SK-N-SH (cell line): ENCODE results near the gene AATF. TPM values are rescaled to one million over a fixed set of nuclear protein-coding genes. Genes with fewer than 3 reads are reported as not detected.

Source experiments
- CTCF ChIA-PET: fragments of 300-600, 350-600 bp; formaldehyde crosslinking; extraction: SDS; loops from one replicate; lab custom pipeline; 2021; lab: Yijun Ruan, JAX
- POLR2A ChIA-PET: fragments of 350-600 bp; sonication (Branson Sonifier 250); formaldehyde crosslinking; extraction: SDS; loops from one replicate; lab custom pipeline; 2020; ENCODE audit warnings: antibody characterized with exemption, inconsistent platforms; lab: Yijun Ruan, JAX
- DNase-seq: peaks from one replicate; pipeline ENCODE4 v3.0.0; 2012
- H2AFZ ChIP-seq: fragments of 200-600 bp; sonication (generic); 2 replicates; pipeline ENCODE4 v1.8.1; 2016; ENCODE audit warnings: antibody characterized with exemption, mild to moderate bottlenecking, low read depth
- H3F3A ChIP-seq: fragments of 200-600 bp; sonication (generic); replicated peaks from 2 replicates; pipeline ENCODE3; 2016; ENCODE audit warnings: antibody characterized with exemption, mild to moderate bottlenecking; ENCODE audit not compliant: insufficient read depth
- H3K27ac ChIP-seq, 2 experiments: fragments of 200-500 bp in 1 of 2; fragments of 200-600 bp in 1 of 2; sonication (Bioruptor generic) in 1 of 2; sonication (generic), shearing (Covaris generic) in 1 of 2; 2 replicates each; pipeline versions ENCODE4 v1.5.1 to v1.6.1; 2014 to 2016; ENCODE audit warnings: low read depth in 2 of 2, inconsistent platforms in 1 of 2, low read length in 1 of 2, mild to moderate bottlenecking in 1 of 2, mixed read lengths in 1 of 2
- H3K27me3 ChIP-seq: fragments of 200-600 bp; sonication (generic), shearing (Covaris generic); 2 replicates; pipeline ENCODE4 v1.6.1; 2016; ENCODE audit warnings: mixed run types; ENCODE audit not compliant: insufficient read depth
- H3K36me3 ChIP-seq, 2 experiments: fragments of 200-500 bp in 1 of 2; fragments of 200-600 bp in 1 of 2; sonication (Bioruptor generic) in 1 of 2; sonication (generic) in 1 of 2; replicated peaks in 1 of 2; 2 replicates each; pipeline versions ENCODE3 to v1.5.1; 2014 to 2016; ENCODE audit warnings: low read length in 1 of 2, mild to moderate bottlenecking in 1 of 2; ENCODE audit not compliant: insufficient read depth in 2 of 2, control insufficient read depth in 1 of 2
- H3K4me1 ChIP-seq, 2 experiments: fragments of 200-500 bp in 1 of 2; fragments of 200-600 bp in 1 of 2; sonication (Bioruptor generic) in 1 of 2; sonication (generic), shearing (Covaris generic) in 1 of 2; 2 replicates each; pipeline versions ENCODE4 v1.5.1 to v1.6.1; 2014 to 2016; ENCODE audit warnings: low read depth in 1 of 2, low read length in 1 of 2, mixed run types in 1 of 2; ENCODE audit not compliant: insufficient read depth in 2 of 2, control insufficient read depth in 1 of 2
- H3K4me2 ChIP-seq: fragments of 200-600 bp; sonication (generic), shearing (Covaris generic); 2 replicates; pipeline ENCODE4 v1.6.1; 2017; ENCODE audit warnings: mixed run types
- H3K4me3 ChIP-seq, 2 experiments: fragments of 200-500 bp in 1 of 2; fragments of 200-600 bp in 1 of 2; sonication (Bioruptor generic) in 1 of 2; sonication (generic), shearing (Covaris generic) in 1 of 2; 2 replicates each; pipeline versions ENCODE4 v1.5.1 to v1.8.1; 2014 to 2016; ENCODE audit warnings: low read depth in 2 of 2, inconsistent platforms in 1 of 2, low read length in 1 of 2, mild to moderate bottlenecking in 1 of 2, mixed read lengths in 1 of 2, moderate library complexity in 1 of 2
- H3K79me2 ChIP-seq: fragments of 200-600 bp; sonication (generic); 2 replicates; pipeline ENCODE4 v1.8.1; 2017; ENCODE audit warnings: mild to moderate bottlenecking; ENCODE audit not compliant: insufficient read depth
- H3K9ac ChIP-seq: fragments of 200-600 bp; sonication (generic); 2 replicates; pipeline ENCODE4 v1.6.1; 2017; ENCODE audit warnings: mixed run types
- H3K9me2 ChIP-seq: fragments of 200-600 bp; sonication (generic); 2 replicates; pipeline ENCODE4 v1.6.1; 2017; ENCODE audit warnings: mixed run types
- H3K9me3 ChIP-seq: fragments of 200-600 bp; sonication (generic); 2 replicates; pipeline ENCODE4 v1.6.1; 2017; ENCODE audit warnings: mixed run types, mild to moderate bottlenecking, moderate library complexity
- H4K20me1 ChIP-seq: fragments of 200-600 bp; sonication (generic); 2 replicates; pipeline ENCODE4 v1.6.1; 2017; ENCODE audit warnings: mild to moderate bottlenecking, mixed run types; ENCODE audit not compliant: insufficient read depth
- ELF1 ChIP-seq: IDR thresholded peaks from 2 replicates; pipeline ENCODE4 v1.4.0; 2012
- EZH2phosphoT487 ChIP-seq: fragments of 200-600 bp; sonication (generic); IDR thresholded peaks from 2 replicates; pipeline ENCODE4 v1.6.1; 2017; ENCODE audit warnings: low read depth, mixed run types, mild to moderate bottlenecking, antibody characterized with exemption, moderate library complexity, borderline replicate concordance
- FOXJ3 ChIP-seq: sonication (generic); formaldehyde crosslinking; IDR thresholded peaks from 2 replicates; pipeline ENCODE4 v1.5.1; 2020; ENCODE audit warnings: mild to moderate bottlenecking, missing genetic modification reagents
- FOXM1 ChIP-seq: IDR thresholded peaks from 2 replicates; pipeline ENCODE4 v1.4.0; 2012; ENCODE audit warnings: low read depth, mild to moderate bottlenecking
- GABPA ChIP-seq: IDR thresholded peaks from 2 replicates; pipeline ENCODE4 v1.4.0; 2012; ENCODE audit warnings: low read depth, mild to moderate bottlenecking
- GATA2 ChIP-seq: sonication (generic); formaldehyde crosslinking; IDR thresholded peaks from 2 replicates; pipeline ENCODE4 v1.5.0; 2020; ENCODE audit warnings: mild to moderate bottlenecking, missing genetic modification reagents
- MAX ChIP-seq: IDR thresholded peaks from 2 replicates; pipeline ENCODE4 v1.4.0; 2012; ENCODE audit warnings: low read depth
- MEF2A ChIP-seq: IDR thresholded peaks from 2 replicates; pipeline ENCODE4 v1.4.0; 2012; ENCODE audit warnings: low read depth, borderline replicate concordance
- NFIC ChIP-seq: IDR thresholded peaks from 2 replicates; pipeline ENCODE4 v1.4.0; 2012; ENCODE audit warnings: borderline replicate concordance
- PBX3 ChIP-seq: IDR thresholded peaks from 2 replicates; pipeline ENCODE4; 2012
- RAD21 ChIP-seq: IDR thresholded peaks from 2 replicates; pipeline ENCODE4 v1.6.1; 2012; ENCODE audit warnings: mild to moderate bottlenecking, low read length
- RCOR1 ChIP-seq: fragments of 150-350 bp; IDR thresholded peaks from 2 replicates; pipeline ENCODE4 v1.6.1; 2017; ENCODE audit warnings: antibody characterized with exemption, low read length
- TCF12 ChIP-seq: IDR thresholded peaks from 2 replicates; pipeline ENCODE4 v1.4.0; 2012
- USF1 ChIP-seq: IDR thresholded peaks from 2 replicates; pipeline ENCODE4 v1.4.0; 2012; ENCODE audit warnings: low read depth, borderline replicate concordance
- ZBTB33 ChIP-seq: IDR thresholded peaks from 2 replicates; pipeline ENCODE4 v1.4.0; 2012; ENCODE audit warnings: low read depth, borderline replicate concordance
- WGBS: methylation state at CpG from one replicate; pipeline ENCODE4 v1.1.6; 2017; ENCODE audit warnings: low lambda C conversion rate; 5-methylcytosine and 5-hydroxymethylcytosine counted together
- polyA plus RNA-seq, 3 experiments: library from polyadenylated mRNA; depleted of rRNA; stranded (reverse); fragments of >200 nt; gene quantifications; 2 replicates each; pipeline ENCODE4 v1.2.3, GENCODE V29; 2012

Gene AATF
- polyA plus RNA-seq, 1 of the 3 experiments (the other 2 are of a cell fraction), result 18.8 TPM

GRCh38 chr17:36931096-36931696 is 17.6 kb upstream of the AATF start:
- TF ChIP-seq MEF2A (no peak), RCOR1 (no peak), GATA2 (CRISPR knock-in tag) (no peak), NFIC (no peak), ELF1 (no peak), RAD21 (no peak), MAX (no peak), FOXJ3 (CRISPR knock-in tag) (no peak), EZH2phosphoT487 (no peak), FOXM1 (no peak), USF1 (no peak), GABPA (no peak), ZBTB33 (no peak)
- Histone ChIP-seq H3K27me3 (peaks cover 89% of the 10 kb centered on the region), H3F3A (no peaks in the 10 kb centered on the region), H3K9me3 (no peaks in the 10 kb centered on the region), H3K27ac (no peak overlapping the region), H3K36me3 (no peaks in the 10 kb centered on the region), H3K4me2 (no peak overlapping the region), H2AFZ (no peak overlapping the region), H4K20me1 (peaks cover 13% of the 10 kb centered on the region), H3K79me2 (no peaks in the 10 kb centered on the region), H3K4me3 (no peak overlapping the region), H3K4me1 (peaks cover 0 to 15% of the 10 kb centered on the region in 2 experiments; a peak in 1 of 4 replicates), H3K9me2 (no peaks in the 10 kb centered on the region), H3K9ac (no peak overlapping the region)
- WGBS, result 71% methylated on average over 7 of the region's 7 CpGs
- no peak for DNase-seq
- ChIA-PET CTCF (interaction anchor here (0.8 to 1.8 kb wide), 8 partner anchors 8 to 309 kb away, joined by 3 to 5 read pairs (median 3); no protein-coding TSS in a partner anchor), POLR2A (no interaction called here)

- peaks cover 14% of the 10 kb centered on the region for H4K20me1 ChIP-seq
- H3K27me3 ChIP-seq, result peaks cover 95% of the 10 kb centered on the region
- ChIA-PET CTCF (interaction anchor here (0.6 to 3.7 kb wide), 6 partner anchors 10 to 308 kb away, joined by 3 to 14 read pairs (median 3); no protein-coding TSS in a partner anchor), POLR2A (no interaction called here)
- H3K4me2 ChIP-seq, result no peak overlapping the region
- no peaks in the 10 kb centered on the region for H3F3A ChIP-seq
- DNase-seq, result peak; percentile 54
- TF ChIP-seq FOXM1 (no peak), ELF1 (no peak), EZH2phosphoT487 (peak; percentile 89; the same call in 1 of the 2 replicates), TCF12 (no peak), PBX3 (no peak)
- H3K4me3 ChIP-seq, result no peak overlapping the region
- H3K9me2 ChIP-seq, result no peaks in the 10 kb centered on the region
- peaks cover 0 to 20% of the 10 kb centered on the region in 2 experiments; a peak in 1 of 4 replicates for H3K4me1 ChIP-seq
- H3K9ac ChIP-seq, result no peak overlapping the region
- H3K36me3 ChIP-seq, result no peaks in the 10 kb centered on the region
- H3K27ac ChIP-seq, result no peak overlapping the region
- no peaks in the 10 kb centered on the region for H3K9me3 ChIP-seq
- H3K79me2 ChIP-seq, result no peaks in the 10 kb centered on the region
- 20% methylated on average over 30 of the region's 30 CpGs for WGBS
- H2AFZ ChIP-seq, result no peak overlapping the region
Measured at GRCh38 chr17:36931697-36932382, 16.9 kb upstream of the AATF start.
